GM21786 (cell line): ENCODE data around the gene KLF16.

Experiments
- ATAC-seq: cut with Tn5 transposase; IDR thresholded peaks from one replicate; pipeline ENCODE4 v1.9.1; 2021; ENCODE audit not compliant: unreplicated experiment

KLF16 gene

GRCh38 chr19:1825909-1826556 lies 37.3 kb downstream of the KLF16 start:
- ATAC-seq = no peak

DNA sequence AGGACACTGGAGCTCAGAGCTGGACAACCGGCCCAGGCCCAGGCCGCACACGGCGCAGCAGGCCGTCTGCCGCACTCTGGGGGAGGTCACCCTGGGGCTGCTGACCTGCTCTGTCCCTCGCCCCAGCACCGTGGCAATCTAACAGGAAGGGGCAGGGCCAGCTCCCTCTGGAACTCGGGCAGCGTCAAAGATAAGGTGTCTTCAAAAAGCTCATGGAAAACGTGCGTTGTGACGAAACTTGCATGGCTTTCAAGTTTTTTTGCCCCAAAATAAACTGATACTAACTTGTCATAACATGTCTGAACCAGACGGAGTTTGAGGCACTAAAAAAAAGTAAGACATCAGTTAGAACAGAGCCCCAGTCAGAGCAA lies 39.1 kb downstream of the KLF16 start:
- no peak for ATAC-seq

- no peak for ATAC-seq
These were observed 39.7 kb downstream of the KLF16 start for GRCh38 chr19:1823539-1824251.

DNA sequence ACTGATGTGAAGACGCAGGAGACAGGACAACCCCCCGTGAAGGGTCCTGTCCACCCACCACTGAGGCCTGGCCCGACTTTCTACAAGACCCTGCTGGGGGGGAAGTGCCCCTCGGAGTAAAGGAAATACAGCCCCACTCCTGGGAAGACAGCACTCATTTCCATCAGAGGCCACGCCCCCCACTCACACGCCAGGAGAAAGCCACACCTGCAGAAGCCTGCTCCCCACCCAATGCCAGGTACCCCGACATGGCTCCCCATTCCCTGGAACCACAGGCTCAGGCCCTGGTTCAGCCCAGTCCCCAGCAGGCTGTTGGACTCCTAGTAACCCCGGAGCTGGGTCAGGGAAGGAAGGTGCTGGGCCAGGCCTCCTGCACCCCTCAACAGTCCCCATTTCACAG lies 40.4 kb downstream of the KLF16 start:
- ATAC-seq = no peak

- ATAC-seq = no peak
These were observed 41.2 kb downstream of the KLF16 start for GRCh38 chr19:1822210-1822609.

DNA sequence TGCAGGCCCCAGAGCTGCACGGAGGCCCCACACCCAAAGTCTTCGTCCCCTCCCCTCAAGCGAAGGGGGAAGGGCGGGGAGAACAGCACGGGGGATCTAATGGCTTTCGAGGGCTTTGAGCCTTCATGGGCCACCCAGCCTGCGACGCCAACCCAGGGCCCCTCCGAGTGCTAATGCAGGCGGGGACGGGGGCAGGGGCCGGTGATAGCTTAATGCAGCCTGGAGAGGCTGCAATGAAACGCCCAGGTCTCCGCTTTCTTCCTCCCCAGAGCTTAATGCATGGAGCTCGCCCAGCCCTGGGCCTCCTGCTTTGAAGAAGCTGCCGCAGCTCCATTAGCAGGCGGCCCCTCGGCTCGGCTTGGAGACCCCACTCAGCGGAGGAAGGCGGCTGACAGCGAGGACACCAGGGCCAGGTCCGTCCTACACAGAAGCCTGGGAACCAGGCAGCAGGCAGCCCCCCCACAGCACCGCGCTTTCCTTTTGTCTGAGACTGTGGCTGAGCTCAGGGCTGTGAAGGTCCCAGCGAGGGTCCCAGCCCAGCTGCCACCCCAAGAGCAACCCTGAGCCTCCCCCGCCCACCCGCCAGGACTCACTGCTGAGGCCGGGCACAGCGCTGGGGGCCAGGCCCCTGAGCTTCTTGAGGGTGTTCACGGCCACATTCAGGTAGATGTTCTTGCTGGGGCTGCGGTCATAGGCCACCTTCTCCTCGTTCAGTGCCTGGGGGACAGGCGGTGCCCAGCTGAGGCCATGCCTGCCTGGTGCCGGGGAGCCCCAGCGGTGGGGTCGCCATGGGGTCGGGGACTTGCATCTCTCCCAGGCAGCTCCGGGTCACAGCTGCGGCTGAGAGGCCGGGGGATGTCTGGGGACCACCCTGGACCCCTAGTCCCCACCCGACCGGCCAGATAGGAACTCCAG lies 43.8 kb downstream of the KLF16 start:
- ATAC-seq = no peak

- no peak for ATAC-seq
These were observed 44.7 kb downstream of the KLF16 start for GRCh38 chr19:1818549-1819195.

DNA sequence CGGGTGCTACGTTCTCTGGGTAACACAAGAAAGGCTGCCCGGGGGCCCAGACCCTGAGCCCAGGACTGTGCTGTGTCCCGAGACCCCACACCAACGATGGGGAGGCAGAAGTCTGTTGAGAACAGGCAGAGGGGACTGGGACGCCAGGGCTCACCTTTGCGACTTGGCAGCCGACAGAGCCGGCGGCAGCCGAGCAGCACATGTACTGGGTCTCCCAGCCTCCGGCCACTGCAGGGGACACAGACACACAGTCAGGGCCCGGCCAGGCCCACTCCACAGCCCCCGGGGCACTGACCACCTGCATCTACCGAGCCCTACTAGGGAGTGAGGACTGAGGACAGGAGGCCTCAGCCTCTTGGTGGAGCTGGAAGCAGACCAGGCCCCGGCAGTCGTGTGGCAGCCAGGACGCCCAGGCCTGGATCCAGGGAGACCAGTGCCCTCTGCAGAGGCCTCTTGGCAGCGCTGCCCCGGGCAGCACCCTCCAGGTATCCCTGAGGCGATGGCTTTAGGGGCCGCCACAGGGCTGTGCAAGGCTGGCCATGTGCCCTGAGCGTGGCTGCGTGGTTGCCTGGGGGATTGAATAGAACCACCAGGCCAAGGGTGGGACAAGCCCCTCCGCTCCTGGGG lies 45.7 kb downstream of the KLF16 start:
- no peak for ATAC-seq

DNA sequence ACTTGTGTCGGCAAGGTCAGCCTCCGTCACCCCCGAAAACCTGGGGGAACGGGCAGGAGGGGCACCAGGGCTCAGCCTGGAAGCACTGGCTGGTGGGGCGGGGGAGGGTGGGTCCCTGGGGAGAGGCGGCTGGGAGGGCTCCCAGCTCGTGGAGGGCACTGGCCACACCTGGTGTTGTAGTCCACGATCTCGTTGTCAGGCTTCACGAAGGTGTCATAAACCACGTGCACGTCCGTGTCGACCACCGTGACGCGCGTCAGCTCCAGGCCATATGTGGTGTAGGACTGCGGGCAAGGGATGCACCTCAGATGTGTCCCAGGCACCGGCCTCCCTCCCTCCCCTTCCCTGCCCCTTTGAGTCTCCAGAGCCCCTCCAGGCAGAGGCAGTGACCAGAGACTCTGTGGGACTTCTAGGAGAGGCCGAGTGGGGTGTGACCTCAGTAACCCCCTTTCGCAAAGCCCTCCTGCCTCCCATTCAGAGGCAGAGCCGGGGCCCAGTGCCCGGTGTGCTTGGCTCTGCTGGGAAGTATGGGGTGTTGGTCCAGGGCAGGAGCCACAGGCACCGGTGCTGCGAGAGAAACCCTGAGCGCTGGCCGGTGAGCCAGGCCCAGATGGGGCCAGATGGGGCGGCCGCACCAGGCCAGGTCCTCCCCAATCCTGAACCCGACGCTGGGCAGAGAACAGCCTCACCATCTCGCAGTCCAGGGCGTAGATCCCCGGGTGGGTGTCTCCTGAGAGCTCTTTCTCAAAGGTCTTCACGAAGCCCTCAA lies 46.7 kb downstream of the KLF16 start:
- no peak for ATAC-seq

GRCh38 chr19:1815605-1816529 lies 47.5 kb downstream of the KLF16 start:
- ATAC-seq = no peak

GRCh38 chr19:1814833-1815604 lies 48.4 kb downstream of the KLF16 start:
- ATAC-seq = no peak

GRCh38 chr19:1814391-1814790 lies 49.0 kb downstream of the KLF16 start:
- no peak for ATAC-seq

GRCh38 chr19:1813192-1814182 lies 49.9 kb downstream of the KLF16 start:
- no peak for ATAC-seq

DNA sequence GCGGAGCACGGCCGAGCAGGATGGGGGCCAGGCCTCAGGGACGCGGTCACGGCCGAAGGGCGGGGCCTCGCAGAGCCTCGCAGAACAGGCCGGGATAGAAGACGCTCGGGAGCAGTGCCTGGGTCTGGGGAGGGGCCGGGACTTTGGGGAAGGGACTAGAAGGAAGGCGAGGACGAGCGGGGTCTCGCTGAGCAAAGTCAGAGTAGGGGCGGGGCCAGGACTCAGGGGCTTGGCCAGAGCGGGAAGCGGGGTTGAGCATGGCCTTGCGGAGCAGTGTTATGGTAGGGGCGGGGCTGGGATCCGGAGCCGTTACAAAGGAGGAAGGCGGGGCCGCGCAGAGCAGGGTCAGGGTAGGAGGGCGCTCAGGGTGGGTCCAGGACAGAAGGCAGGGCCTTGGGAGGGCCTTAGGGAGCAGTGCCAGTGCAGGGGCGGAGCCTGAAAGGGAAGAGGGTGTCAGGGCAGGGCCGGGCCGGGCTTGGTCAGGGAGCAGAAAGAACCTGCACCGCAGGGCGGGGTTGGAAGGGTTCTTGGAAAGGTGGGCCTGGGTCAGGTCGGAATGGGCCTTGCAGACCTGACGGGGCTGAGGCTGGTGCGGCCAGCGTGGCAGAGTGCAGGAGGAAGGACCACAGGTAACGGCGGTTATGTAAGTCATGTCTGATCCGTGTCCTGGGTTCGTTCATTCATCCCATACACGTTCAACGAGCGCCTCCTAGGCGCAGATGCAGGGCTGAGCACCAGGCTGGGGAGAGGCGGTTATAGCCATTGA lies 50.8 kb downstream of the KLF16 start:
- ATAC-seq = peak; percentile 84

DNA sequence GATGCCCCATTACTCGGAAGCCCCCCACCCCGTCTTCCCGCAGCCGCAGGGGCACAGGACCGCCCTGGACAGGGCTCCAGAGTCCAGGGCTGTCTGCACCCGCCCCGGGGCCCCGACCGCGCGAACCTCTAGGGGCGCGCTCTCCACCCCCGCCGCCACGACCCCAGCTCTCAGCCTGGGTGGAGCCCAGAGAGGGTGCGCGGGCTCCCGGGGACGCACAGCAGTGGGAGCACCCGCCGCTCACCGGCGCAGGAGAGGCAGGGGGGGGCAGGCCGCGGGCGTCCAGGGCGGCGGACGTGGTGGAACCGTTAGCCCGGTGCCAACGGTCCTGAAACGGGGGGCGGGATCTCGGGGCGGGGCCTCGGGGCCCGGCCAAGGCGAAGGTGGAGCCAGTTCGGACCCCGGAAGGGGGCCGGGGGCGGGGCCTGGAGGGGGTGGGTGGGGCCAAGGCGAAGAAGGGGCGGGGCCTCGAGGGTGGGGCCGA lies 51.4 kb downstream of the KLF16 start, which contains the start of gene ATP8B3:
ATP8B3 (minus strand) TSS at position 335 of the 484 bp plus-strand sequence. CDS start 540 bp downstream, outside the sequence.
- no peak for ATAC-seq

GRCh38 chr19:1811472-1811894 lies 51.9 kb downstream of the KLF16 start:
- ATAC-seq = no peak
